Stimulated activated CD8-positive, alpha-beta memory T cell treated with anti-CD3 and anti-CD28 coated beads, Interleukin-12 subunit alpha, Interleukin-12 subunit beta, amount 100 ng/mL, for 1 hour (primary cell): ENCODE measurements around the gene ZSCAN5A.
"Not testable (repeated sequence)": the region's sequence is repeated elsewhere in the genome, so short reads cannot be mapped to it uniquely, and the experiment has no call there.

Experiments used
- DNase-seq: peaks from one replicate; pipeline ENCODE4 v3.0.0-alpha.2; 2020; ENCODE audit warnings: low read depth

The ZSCAN5A gene

GRCh38 chr19:56314018-56314380 lies 640 bp downstream of the ZSCAN5A start:
- no peak for DNase-seq

- DNase-seq, result no peak
Measured at GRCh38 chr19:56312787-56313657, 1.6 kb downstream of the ZSCAN5A start.

- DNase-seq, result no peak
Measured at GRCh38 chr19:56312342-56312741, 2.3 kb downstream of the ZSCAN5A start.

- DNase-seq, result no peak
Measured at GRCh38 chr19:56310462-56310861, 4.2 kb downstream of the ZSCAN5A start.

- peak; percentile 17 for DNase-seq
Measured at GRCh38 chr19:56309511-56310185, 5.0 kb downstream of the ZSCAN5A start.

GRCh38 chr19:56308792-56309191 lies 5.8 kb downstream of the ZSCAN5A start:
- DNase-seq, result no peak

GRCh38 chr19:56307062-56307461 lies 7.6 kb downstream of the ZSCAN5A start:
- DNase-seq, result not testable (repeated sequence)

- no peak for DNase-seq
Measured at GRCh38 chr19:56306016-56306415, 8.6 kb downstream of the ZSCAN5A start.

GRCh38 chr19:56304243-56304642 lies 10.4 kb downstream of the ZSCAN5A start:
- no peak for DNase-seq

- DNase-seq, result no peak
Measured at GRCh38 chr19:56301886-56302620, 12.6 kb downstream of the ZSCAN5A start.

- no peak for DNase-seq
Measured at GRCh38 chr19:56301155-56301554, 13.5 kb downstream of the ZSCAN5A start.

GRCh38 chr19:56299688-56300087 lies 15.0 kb downstream of the ZSCAN5A start:
- no peak for DNase-seq

- no peak for DNase-seq
Measured at GRCh38 chr19:56297010-56297409, 17.6 kb downstream of the ZSCAN5A start.

GRCh38 chr19:56295531-56296455 lies 18.8 kb downstream of the ZSCAN5A start:
- no peak for DNase-seq

- DNase-seq, result no peak
Measured at GRCh38 chr19:56294549-56294948, 20.1 kb downstream of the ZSCAN5A start.

- no peak for DNase-seq
Measured at GRCh38 chr19:56291867-56292266, 22.8 kb downstream of the ZSCAN5A start.

GRCh38 chr19:56290104-56290503 lies 24.5 kb downstream of the ZSCAN5A start:
- DNase-seq, result no peak

GRCh38 chr19:56284746-56285145 lies 29.9 kb downstream of the ZSCAN5A start:
- no peak for DNase-seq

- no peak for DNase-seq
Measured at GRCh38 chr19:56282809-56283208, 31.8 kb downstream of the ZSCAN5A start.

- no peak for DNase-seq
Measured at GRCh38 chr19:56273563-56274117, 41.0 kb downstream of the ZSCAN5A start.

- DNase-seq, result no peak
Measured at GRCh38 chr19:56272161-56272798, 42.4 kb downstream of the ZSCAN5A start, which contains the start of gene EDDM13. EDDM13 (plus strand) TSS chr19:56272748; CDS start chr19:56272835, 87 bp downstream.
